Loucy (cell line): ENCODE results near the gene FTCDNL1.
A peak's percentile ranks its signal among the peaks of the same experiment; 100 is the strongest.

Experiments used
- H2AFZ ChIP-seq: fragments of 200-600 bp; sonication (generic); 2 replicates; pipeline ENCODE4 v1.6.0; 2016; ENCODE audit warnings: antibody characterized with exemption, mild to moderate bottlenecking, low read length, moderate library complexity
- H3F3A ChIP-seq: fragments of 200-600 bp; 2 replicates; pipeline ENCODE4 v1.6.0; 2016; ENCODE audit warnings: antibody characterized with exemption, low read depth, mild to moderate bottlenecking
- H3K27me3 ChIP-seq: fragments of 200-600 bp; sonication (generic); 2 replicates; pipeline ENCODE4 v1.6.1; 2014; ENCODE audit warnings: low read length, mild to moderate bottlenecking; ENCODE audit not compliant: insufficient read depth, poor library complexity, severe bottlenecking
- H3K36me3 ChIP-seq: fragments of 200-600 bp; sonication (generic); 2 replicates; pipeline ENCODE4 v1.6.1; 2016; ENCODE audit warnings: low read length; ENCODE audit not compliant: insufficient read depth
- H3K4me1 ChIP-seq: fragments of 200-600 bp; sonication (generic); 2 replicates; pipeline ENCODE4 v1.5.1; 2014; ENCODE audit warnings: low read length, mild to moderate bottlenecking; ENCODE audit not compliant: insufficient read depth, poor library complexity, severe bottlenecking
- H3K4me2 ChIP-seq: fragments of 200-600 bp; sonication (generic); 2 replicates; pipeline ENCODE4 v1.6.0; 2014; ENCODE audit warnings: antibody characterized with exemption, low read length, low read depth, mild to moderate bottlenecking; ENCODE audit not compliant: poor library complexity, severe bottlenecking
- H3K4me3 ChIP-seq: fragments of 200-600 bp; sonication (generic); 2 replicates; pipeline ENCODE4 v1.5.1; 2014; ENCODE audit warnings: low read length, mild to moderate bottlenecking, mixed read lengths; ENCODE audit not compliant: poor library complexity, severe bottlenecking
- H3K79me2 ChIP-seq: fragments of 200-600 bp; sonication (generic); 2 replicates; pipeline ENCODE4 v1.6.1; 2014; ENCODE audit warnings: low read length; ENCODE audit not compliant: insufficient read depth
- H3K9ac ChIP-seq: fragments of 200-600 bp; sonication (generic); 2 replicates; pipeline ENCODE4 v1.6.0; 2014; ENCODE audit warnings: mild to moderate bottlenecking, low read depth, low read length, moderate library complexity; ENCODE audit not compliant: poor library complexity, severe bottlenecking
- H3K9me2 ChIP-seq: fragments of 200-600 bp; sonication (generic); replicated peaks from 2 replicates; pipeline ENCODE4 v1.6.1; 2016; ENCODE audit warnings: low read depth, low read length, mixed read lengths
- H3K9me3 ChIP-seq: fragments of 200-600 bp; sonication (generic); 2 replicates; pipeline ENCODE4 v1.6.1; 2014; ENCODE audit warnings: mild to moderate bottlenecking, antibody characterized with exemption, low read length, low read depth; ENCODE audit not compliant: insufficient read depth
- H4K20me1 ChIP-seq: fragments of 200-600 bp; sonication (generic); 2 replicates; pipeline ENCODE4 v1.6.0; 2014; ENCODE audit warnings: antibody characterized with exemption, low read length, mild to moderate bottlenecking; ENCODE audit not compliant: insufficient read depth, poor library complexity, severe bottlenecking
- CTCF ChIP-seq: fragments of 200-600 bp; sonication (generic); conservative IDR thresholded peaks from 2 replicates; pipeline ENCODE4 v1.5.1; 2014; ENCODE audit warnings: mild to moderate bottlenecking, antibody characterized with exemption, low read length
- EZH2phosphoT487 ChIP-seq: fragments of 200-600 bp; IDR thresholded peaks from 2 replicates; pipeline ENCODE4 v1.6.1; 2018; ENCODE audit warnings: antibody characterized with exemption, mild to moderate bottlenecking, moderate library complexity, borderline replicate concordance

FTCDNL1 gene

GRCh38 chr2:199850718-199851500 lies at the start of gene FTCDNL1:
FTCDNL1 (minus strand) TSS chr2:199851192; CDS start chr2:199848962, 2,230 bp downstream.
- Histone ChIP-seq H3K4me2 (no peak within 1 kb of the TSS), H2AFZ (no peak within 1 kb of the TSS), H3K27me3 (no peaks in the 10 kb centered on the region), H3K36me3 (no peaks in the 10 kb centered on the region), H3F3A (no peaks in the 10 kb centered on the region), H3K9me3 (no peaks in the 10 kb centered on the region), H3K9me2 (no peaks in the 10 kb centered on the region), H3K9ac (no peak within 1 kb of the TSS), H3K4me1 (no peaks in the 10 kb centered on the region), H3K79me2 (no peaks in the 10 kb centered on the region), H3K4me3 (no peak within 1 kb of the TSS), H4K20me1 (no peaks in the 10 kb centered on the region)
- TF ChIP-seq CTCF (0 out of 2 replicates have a peak, but pooled peaks have one; percentile 20), EZH2phosphoT487 (no peak)

GRCh38 chr2:199896617-199897016 lies 45.6 kb upstream of the FTCDNL1 start:
- Histone ChIP-seq H3K36me3 (no peaks in the 10 kb centered on the region), H3K27me3 (no peaks in the 10 kb centered on the region), H3K79me2 (no peaks in the 10 kb centered on the region), H2AFZ (no peak overlapping the region), H3K4me3 (no peak overlapping the region), H3K4me2 (no peak overlapping the region), H4K20me1 (no peaks in the 10 kb centered on the region), H3F3A (no peaks in the 10 kb centered on the region), H3K9ac (no peak overlapping the region), H3K9me3 (no peaks in the 10 kb centered on the region), H3K9me2 (no peaks in the 10 kb centered on the region), H3K4me1 (no peaks in the 10 kb centered on the region)
- no peak for TF ChIP-seq EZH2phosphoT487
- TF ChIP-seq CTCF: no peak

- Histone ChIP-seq H3K4me2 (no peak overlapping the region), H3K4me1 (no peaks in the 10 kb centered on the region), H3K9ac (no peak overlapping the region), H3K27me3 (no peaks in the 10 kb centered on the region), H3K9me3 (no peaks in the 10 kb centered on the region), H4K20me1 (no peaks in the 10 kb centered on the region), H3K9me2 (no peaks in the 10 kb centered on the region), H3K36me3 (no peaks in the 10 kb centered on the region), H2AFZ (no peak overlapping the region), H3K4me3 (no peak overlapping the region), H3K79me2 (no peaks in the 10 kb centered on the region), H3F3A (no peaks in the 10 kb centered on the region)
- TF ChIP-seq CTCF (no peak), EZH2phosphoT487 (no peak)
Measured at GRCh38 chr2:199895406-199895805, 44.4 kb upstream of the FTCDNL1 start.
